OCI-LY1 (cell line): Measurements from ENCODE around the gene AMHR2.
"Not testable (repeated sequence)": the region's sequence is repeated elsewhere in the genome, so short reads cannot be mapped to it uniquely, and the experiment has no call there.

ENCODE experiments used
- H2AFZ ChIP-seq: fragments of 200-600 bp; sonication (generic), shearing (Covaris generic); 2 replicates; pipeline ENCODE4 v1.6.0; 2014; ENCODE audit warnings: antibody characterized with exemption, mild to moderate bottlenecking, low read length
- H3F3A ChIP-seq: fragments of 200-600 bp; sonication (generic), shearing (Covaris generic); 2 replicates; pipeline ENCODE4 v1.6.0; 2014; ENCODE audit warnings: mild to moderate bottlenecking, antibody characterized with exemption, low read length, moderate library complexity; ENCODE audit not compliant: insufficient read depth
- H3K27ac ChIP-seq: fragments of 200-600 bp; sonication (generic); 2 replicates; pipeline ENCODE4 v1.5.1; 2014; ENCODE audit warnings: low read length, mixed run types, mild to moderate bottlenecking, low read depth; ENCODE audit not compliant: poor library complexity, severe bottlenecking
- H3K27me3 ChIP-seq: fragments of 200-600 bp; sonication (generic); 2 replicates; pipeline ENCODE4 v1.6.0; 2014; ENCODE audit warnings: antibody characterized with exemption, mild to moderate bottlenecking, low read length, moderate library complexity; ENCODE audit not compliant: insufficient read depth
- H3K36me3 ChIP-seq: fragments of 200-600 bp; sonication (generic); 2 replicates; pipeline ENCODE4 v1.6.1; 2014; ENCODE audit warnings: mild to moderate bottlenecking, antibody characterized with exemption, low read length, moderate library complexity, mixed read lengths; ENCODE audit not compliant: insufficient read depth
- H3K4me1 ChIP-seq: fragments of 200-600 bp; sonication (generic); 2 replicates; pipeline ENCODE4 v1.5.1; 2014; ENCODE audit warnings: mild to moderate bottlenecking, low read length, moderate library complexity; ENCODE audit not compliant: insufficient read depth, severe bottlenecking
- H3K4me2 ChIP-seq: fragments of 200-600 bp; sonication (generic), shearing (Covaris generic); 2 replicates; pipeline ENCODE4 v1.6.1; 2014; ENCODE audit warnings: low read length
- H3K4me3 ChIP-seq: fragments of 200-600 bp; sonication (generic); 2 replicates; pipeline ENCODE4 v1.5.1; 2014; ENCODE audit warnings: low read length, low read depth, mild to moderate bottlenecking, mixed read lengths; ENCODE audit not compliant: poor library complexity, severe bottlenecking
- H3K79me2 ChIP-seq: fragments of 200-600 bp; shearing (Covaris generic); 2 replicates; pipeline ENCODE4 v1.6.1; 2016; ENCODE audit warnings: mixed run types, low read length, mixed read lengths; ENCODE audit not compliant: insufficient read depth
- H3K9ac ChIP-seq: fragments of 200-600 bp; sonication (generic), shearing (Covaris generic); 2 replicates; pipeline ENCODE4 v1.6.1; 2014; ENCODE audit warnings: mild to moderate bottlenecking, low read length, mixed read lengths
- H3K9me2 ChIP-seq: fragments of 200-600 bp; sonication (generic), shearing (Covaris generic); 2 replicates; pipeline ENCODE4 v1.6.1; 2014; ENCODE audit warnings: low read depth, mild to moderate bottlenecking, low read length, mixed read lengths
- H3K9me3 ChIP-seq: fragments of 200-600 bp; shearing (Covaris generic); 2 replicates; pipeline ENCODE4 v1.6.1; 2014; ENCODE audit warnings: low read length, mixed read lengths
- H4K20me1 ChIP-seq: fragments of 200-600 bp; sonication (generic), shearing (Covaris generic); 2 replicates; pipeline ENCODE4 v1.6.0; 2016; ENCODE audit warnings: mild to moderate bottlenecking, low read length; ENCODE audit not compliant: insufficient read depth
- CTCF ChIP-seq: fragments of 200-600 bp; sonication (generic), shearing (Covaris generic); IDR thresholded peaks from 2 replicates; pipeline ENCODE4 v1.5.1; 2017; ENCODE audit warnings: mild to moderate bottlenecking, antibody characterized with exemption, low read length, moderate library complexity, mixed read lengths
- EZH2 ChIP-seq: fragments of 200-600 bp; sonication (generic), shearing (Covaris generic); IDR thresholded peaks from 2 replicates; pipeline ENCODE4 v1.8.0; 2017; ENCODE audit warnings: borderline replicate concordance, mixed run types, mild to moderate bottlenecking, antibody characterized with exemption, low read length, moderate library complexity, mixed read lengths

Gene AMHR2

GRCh38 chr12:53423597-53423996, at the start of gene AMHR2:
AMHR2 (plus strand) TSS chr12:53423855; CDS start chr12:53423935, 80 bp downstream.
- no peaks in the 10 kb centered on the region for H3K9me2 ChIP-seq
- H3K9me3 ChIP-seq, result no peaks in the 10 kb centered on the region
- H4K20me1 ChIP-seq, result no peaks in the 10 kb centered on the region
- TF ChIP-seq EZH2 (no peak), CTCF (no peak)
- H3K79me2 ChIP-seq, result no peaks in the 10 kb centered on the region
- no peak within 1 kb of the TSS for H2AFZ ChIP-seq
- H3K4me2 ChIP-seq, result no peak within 1 kb of the TSS
- peaks cover 14% of the 10 kb centered on the region for H3K4me1 ChIP-seq
- no peaks in the 10 kb centered on the region for H3K36me3 ChIP-seq
- H3K9ac ChIP-seq, result no peak within 1 kb of the TSS
- no peaks in the 10 kb centered on the region for H3F3A ChIP-seq
- no peaks in the 10 kb centered on the region for H3K27me3 ChIP-seq
- H3K27ac ChIP-seq, result no peak within 1 kb of the TSS
- H3K4me3 ChIP-seq, result no peak within 1 kb of the TSS

- H4K20me1 ChIP-seq, H3F3A ChIP-seq, H3K9me3 ChIP-seq, H3K9me2 ChIP-seq, H3K4me3 ChIP-seq, H3K9ac ChIP-seq, H3K36me3 ChIP-seq, H2AFZ ChIP-seq, H3K4me2 ChIP-seq, H3K79me2 ChIP-seq, H3K27me3 ChIP-seq: not testable (repeated sequence)
- H3K4me1 ChIP-seq, result peaks cover 37% of the 10 kb centered on the region
- peak overlapping the region; percentile 71 for H3K27ac ChIP-seq
These were observed 49.4 kb upstream of the AMHR2 start for GRCh38 chr12:53374277-53374676.

GRCh38 chr12:53376747-53377146, 46.9 kb upstream of the AMHR2 start:
- Histone ChIP-seq H3K79me2 (no peaks in the 10 kb centered on the region), H3K9ac (no peak overlapping the region), H3K4me3 (no peak overlapping the region), H2AFZ (no peak overlapping the region), H4K20me1 (no peaks in the 10 kb centered on the region), H3K4me1 (peaks cover 34% of the 10 kb centered on the region), H3K9me3 (no peaks in the 10 kb centered on the region), H3K27ac (no peak overlapping the region), H3K27me3 (no peaks in the 10 kb centered on the region), H3F3A (no peaks in the 10 kb centered on the region; the same call in 1 of the 2 replicates), H3K9me2 (no peaks in the 10 kb centered on the region), H3K4me2 (no peak overlapping the region), H3K36me3 (no peaks in the 10 kb centered on the region; the same call in 1 of the 2 replicates)
- TF ChIP-seq EZH2 (no peak), CTCF (no peak)

GRCh38 chr12:53378222-53378621, 45.4 kb upstream of the AMHR2 start:
- Histone ChIP-seq H3K4me1 (peaks cover 43% of the 10 kb centered on the region), H3K4me3 (peak overlapping the region; percentile 68), H4K20me1 (no peaks in the 10 kb centered on the region), H3K4me2 (peak overlapping the region; percentile 92), H3K36me3 (peaks cover 14% of the 10 kb centered on the region), H3K9me3 (no peaks in the 10 kb centered on the region), H3F3A (no peaks in the 10 kb centered on the region; the same call in 1 of the 2 replicates), H3K9ac (peak overlapping the region; percentile 97), H3K9me2 (no peaks in the 10 kb centered on the region), H3K27me3 (no peaks in the 10 kb centered on the region), H2AFZ (no peak overlapping the region), H3K27ac (peak overlapping the region; percentile 93), H3K79me2 (no peaks in the 10 kb centered on the region)
- TF ChIP-seq CTCF (no peak), EZH2 (no peak)
